GM21576 (cell line): ENCODE results near the gene GNB5.

ENCODE experiments used
- ATAC-seq: cut with Tn5 transposase; IDR thresholded peaks from one replicate; pipeline ENCODE4 v1.9.1; 2021; ENCODE audit warnings: mild to moderate bottlenecking, moderate library complexity; ENCODE audit not compliant: unreplicated experiment

GNB5 gene

DNA sequence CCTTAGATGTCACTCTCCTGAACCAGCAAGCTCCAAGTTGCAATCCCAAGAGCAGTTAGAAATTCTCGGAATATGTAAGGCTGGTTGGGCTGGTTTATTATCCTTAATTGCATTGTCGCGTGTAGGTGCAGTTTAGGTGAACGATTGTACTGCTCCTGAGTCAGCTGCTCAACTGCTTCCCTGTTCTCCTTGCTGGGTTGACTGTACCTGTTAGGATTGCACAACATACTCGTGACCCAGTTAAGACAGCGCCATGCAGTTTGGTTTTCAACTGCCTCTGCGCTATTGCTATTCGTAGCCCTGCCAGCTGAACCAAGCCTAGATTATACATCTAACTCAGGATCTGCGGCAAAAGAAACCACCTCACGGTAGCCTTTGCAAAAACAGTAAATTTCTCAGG lies 119.6 kb downstream of the GNB5 start:
- no peak for ATAC-seq

DNA sequence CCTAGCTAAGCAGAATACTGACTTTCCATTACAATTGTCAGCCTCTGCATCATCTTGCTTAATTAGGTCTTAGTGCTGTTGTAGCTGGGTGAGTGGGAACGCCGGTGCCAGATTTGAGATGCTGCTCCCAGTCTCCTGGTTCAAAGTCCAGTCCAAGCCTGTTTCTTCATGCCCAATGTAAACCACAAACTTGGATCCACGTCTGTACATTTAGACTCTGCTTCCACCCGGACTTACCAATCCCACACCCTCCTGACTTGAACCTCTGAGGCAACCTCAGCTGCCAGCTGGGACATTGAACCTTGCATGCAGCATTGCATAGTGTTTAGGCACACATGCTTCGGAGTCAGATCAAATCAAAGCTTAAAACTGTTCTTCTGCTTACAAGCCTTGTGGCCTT lies 121.6 kb downstream of the GNB5 start:
- no peak for ATAC-seq

DNA sequence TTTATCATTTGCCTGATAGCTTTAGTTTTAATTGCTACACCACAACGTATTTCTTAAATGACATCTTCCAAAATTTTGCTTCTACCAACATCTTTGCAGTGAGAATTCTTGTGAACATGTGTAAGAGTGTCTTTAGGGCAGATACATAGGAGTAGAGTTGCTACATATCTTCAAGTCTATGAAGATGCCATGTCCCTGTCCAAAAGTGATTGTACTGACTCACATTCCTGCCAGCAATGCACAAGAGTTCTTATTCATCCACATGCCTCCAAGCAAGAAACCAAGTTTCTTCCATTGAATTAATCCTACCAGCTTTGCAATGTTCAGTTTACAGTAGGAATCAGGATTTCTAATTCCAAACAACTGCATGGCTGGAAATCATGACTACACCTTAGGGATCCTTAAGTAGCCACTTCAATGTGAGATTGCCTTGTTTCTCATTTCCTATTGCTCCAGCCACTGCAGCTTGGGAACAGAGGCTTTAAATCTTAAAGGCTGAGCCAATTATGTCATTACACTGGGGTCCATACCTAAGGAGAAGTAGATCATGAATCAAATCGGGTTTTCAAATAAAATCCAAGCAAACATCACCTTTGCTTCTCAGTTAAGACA lies 123.1 kb downstream of the GNB5 start:
- no peak for ATAC-seq

DNA sequence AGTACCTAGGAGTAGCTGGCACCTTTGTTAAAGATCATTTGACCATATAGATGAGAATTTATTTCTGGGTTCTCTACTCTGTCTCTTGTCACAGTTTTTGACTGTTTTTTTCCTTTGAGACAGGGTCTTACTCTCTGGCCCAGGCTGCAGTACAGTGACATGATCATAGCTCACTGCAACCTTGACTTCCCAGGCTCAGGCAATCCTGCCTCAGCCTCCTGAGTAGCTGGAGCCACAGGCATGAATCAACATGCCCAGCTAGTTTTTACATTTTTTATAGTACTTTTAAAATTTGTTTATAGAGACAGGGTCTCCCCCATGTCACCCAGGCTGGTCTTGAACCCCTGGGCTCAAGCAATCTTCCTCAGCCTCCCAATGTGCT lies 123.7 kb downstream of the GNB5 start:
- ATAC-seq = no peak

DNA sequence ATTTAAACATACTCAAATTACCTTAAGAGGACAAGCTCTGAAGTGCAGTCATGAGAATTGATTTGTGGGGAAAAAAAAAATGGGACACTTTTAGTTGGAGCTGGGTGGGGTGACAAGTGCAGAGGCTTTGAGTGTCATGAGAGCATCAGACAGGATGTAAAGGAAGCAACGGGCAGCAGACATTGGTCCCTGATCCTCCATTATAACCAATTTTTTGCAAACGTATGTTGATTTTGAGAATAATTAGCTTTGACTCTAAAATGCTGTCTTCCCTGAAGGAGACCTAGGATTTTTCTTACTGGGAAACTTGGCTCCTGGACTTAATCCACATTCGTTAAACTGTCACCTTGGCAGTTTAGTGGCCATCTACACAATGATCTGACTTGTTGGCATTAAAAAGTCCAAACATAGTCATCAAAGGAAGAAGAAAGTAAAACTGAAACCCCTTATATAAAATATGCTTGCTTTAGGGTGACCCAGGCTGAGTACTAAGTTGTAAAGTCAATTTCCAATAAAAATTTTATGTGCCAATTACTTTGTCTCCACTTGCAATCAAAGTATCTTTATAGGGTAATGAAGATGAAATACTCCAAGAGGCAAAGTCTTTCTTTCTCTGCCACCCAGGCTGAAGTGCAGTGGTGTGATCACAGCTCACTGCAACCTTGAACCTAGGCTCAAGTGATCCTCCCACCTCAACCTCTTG lies 124.2 kb downstream of the GNB5 start:
- ATAC-seq = no peak
